ENCODE results near the gene FAR1.
A peak's percentile ranks its signal among the peaks of the same experiment; 100 is the strongest.
"Not testable (repeated sequence)": the region's sequence is repeated elsewhere in the genome, so short reads cannot be mapped to it uniquely, and the experiment has no call there.

The FAR1 gene, protein sequence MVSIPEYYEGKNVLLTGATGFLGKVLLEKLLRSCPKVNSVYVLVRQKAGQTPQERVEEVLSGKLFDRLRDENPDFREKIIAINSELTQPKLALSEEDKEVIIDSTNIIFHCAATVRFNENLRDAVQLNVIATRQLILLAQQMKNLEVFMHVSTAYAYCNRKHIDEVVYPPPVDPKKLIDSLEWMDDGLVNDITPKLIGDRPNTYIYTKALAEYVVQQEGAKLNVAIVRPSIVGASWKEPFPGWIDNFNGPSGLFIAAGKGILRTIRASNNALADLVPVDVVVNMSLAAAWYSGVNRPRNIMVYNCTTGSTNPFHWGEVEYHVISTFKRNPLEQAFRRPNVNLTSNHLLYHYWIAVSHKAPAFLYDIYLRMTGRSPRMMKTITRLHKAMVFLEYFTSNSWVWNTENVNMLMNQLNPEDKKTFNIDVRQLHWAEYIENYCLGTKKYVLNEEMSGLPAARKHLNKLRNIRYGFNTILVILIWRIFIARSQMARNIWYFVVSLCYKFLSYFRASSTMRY

DNA sequence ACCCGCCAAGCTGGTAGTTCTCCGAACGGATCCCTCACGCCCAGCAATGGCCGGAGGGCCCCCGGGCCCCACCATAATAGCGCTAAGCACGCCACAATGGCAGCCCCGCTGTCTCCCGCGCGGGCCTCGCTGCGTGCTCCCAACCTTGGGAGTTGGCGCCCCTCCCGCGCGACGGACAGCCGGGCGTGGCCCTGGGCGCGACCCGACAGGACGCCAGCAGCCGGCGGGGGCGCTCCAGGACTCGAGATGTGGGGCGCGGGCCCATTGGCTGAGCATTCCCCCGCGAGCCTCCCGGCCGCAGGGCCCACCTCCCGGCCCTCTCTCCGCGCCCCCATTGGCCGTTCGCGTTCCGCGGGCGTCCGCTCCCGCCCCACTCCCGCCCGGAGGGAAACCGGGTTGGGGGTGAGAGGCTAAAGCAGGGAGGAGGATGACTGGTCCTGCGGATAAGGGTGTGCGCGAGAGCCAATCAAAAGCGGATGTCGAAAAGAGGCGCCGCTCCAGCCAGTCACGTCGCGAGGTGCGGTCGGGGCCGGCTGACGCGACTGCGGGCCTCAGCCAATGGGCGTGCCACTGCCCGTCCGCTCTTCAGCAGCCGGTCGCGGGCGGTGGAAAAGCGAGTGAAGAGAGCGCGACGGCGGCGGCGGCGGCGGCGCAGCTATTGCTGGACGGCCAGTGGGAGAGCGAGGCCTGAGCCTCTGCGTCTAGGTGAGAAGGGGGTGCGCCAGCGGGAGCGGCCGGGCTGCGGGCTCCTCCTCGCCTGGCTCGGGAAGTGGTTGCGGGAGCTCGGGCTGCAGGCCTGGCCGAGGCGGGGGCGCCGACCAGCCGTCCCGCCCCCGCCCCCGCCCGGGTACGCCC lies at the start of gene FAR1:
Gene FAR1, plus strand, starts transcription at position 567 of the 855 bp plus-strand sequence. CDS start 26,098 bp downstream, outside the sequence.
- TF ChIP-seq CTCF (conservative IDR thresholded peaks at IDR 0.05) (peak; percentile 81), ZFX (IDR thresholded peaks at IDR 0.05) (no peak)
- peak within 1 kb of the TSS; percentile 81 for H3K27ac ChIP-seq

- no peak overlapping the region for H3K27ac ChIP-seq
- no peak for TF ChIP-seq ZFX (IDR thresholded peaks at IDR 0.05)
- TF ChIP-seq CTCF (conservative IDR thresholded peaks at IDR 0.05), result no peak
These were observed 48.4 kb upstream of the FAR1 start for GRCh38 chr11:13620063-13620462.

GRCh38 chr11:13626818-13627217 lies 41.6 kb upstream of the FAR1 start:
- not testable (repeated sequence) for H3K27ac ChIP-seq

GRCh38 chr11:13628634-13629033 lies 39.8 kb upstream of the FAR1 start:
- H3K27ac ChIP-seq, result peak overlapping the region; percentile 61

GRCh38 chr11:13629779-13630178 lies 38.7 kb upstream of the FAR1 start:
- TF ChIP-seq CTCF (conservative IDR thresholded peaks at IDR 0.05) (no peak), ZFX (IDR thresholded peaks at IDR 0.05) (no peak)
- H3K27ac ChIP-seq, result peak overlapping the region; percentile 74; the same call in 1 of the 2 replicates

DNA sequence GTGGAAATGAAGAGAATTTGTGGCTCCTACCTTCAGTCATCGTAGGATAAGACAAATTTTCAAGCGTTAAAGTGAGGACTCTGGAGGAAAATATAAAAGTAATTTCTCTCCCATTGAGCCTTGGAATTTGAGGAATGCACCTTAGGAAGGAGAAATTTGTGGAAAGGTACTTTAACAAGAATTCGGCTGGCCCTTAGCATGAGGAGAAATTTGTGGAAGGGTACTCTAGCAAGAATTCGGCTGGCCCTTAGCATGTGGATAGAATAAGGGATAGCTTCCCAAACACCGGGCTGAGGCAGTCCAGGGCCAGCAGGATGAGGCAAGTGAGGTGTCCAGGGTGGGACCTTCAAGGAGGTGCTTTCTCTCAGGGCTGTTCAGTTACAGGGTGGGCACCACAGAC lies 33.2 kb upstream of the FAR1 start:
- no peak for TF ChIP-seq ZFX (IDR thresholded peaks at IDR 0.05)
- no peak for TF ChIP-seq CTCF (conservative IDR thresholded peaks at IDR 0.05)
- no peak overlapping the region for H3K27ac ChIP-seq

- H3K27ac ChIP-seq, result no peak overlapping the region
- no peak for TF ChIP-seq ZFX (IDR thresholded peaks at IDR 0.05)
- no peak for TF ChIP-seq CTCF (conservative IDR thresholded peaks at IDR 0.05)
These were observed 32.7 kb upstream of the FAR1 start for GRCh38 chr11:13635804-13636203.
